Lower lobe of right lung (tissue), 2 donors: ENCODE results near the gene ARHGAP21. TPM values are rescaled to one million over a fixed set of nuclear protein-coding genes. Genes with fewer than 3 reads are reported as not detected.
"Not testable (repeated sequence)": the region's sequence is repeated elsewhere in the genome, so short reads cannot be mapped to it uniquely, and the experiment has no call there.

Experiments used
- ATAC-seq, 2 donors: fragments of 200-7000 bp; cut with Tn5 transposase; one replicate each; pipeline ENCODE4 v1.9.1; 2020 to 2022; ENCODE audit warnings: mild to moderate bottlenecking in 2 of 2, moderate library complexity in 2 of 2
- DNase-seq: peaks from one replicate; pipeline ENCODE4 v3.0.0-alpha.2; 2020
- H3K27ac ChIP-seq: fragments of 200-600 bp; one replicate; pipeline ENCODE4 v1.8.0; 2022
- H3K27me3 ChIP-seq: fragments of 200-600 bp; one replicate; pipeline ENCODE4 v1.8.0; 2022; ENCODE audit warnings: low read depth
- H3K36me3 ChIP-seq: fragments of 200-600 bp; one replicate; pipeline ENCODE4 v1.8.0; 2022; ENCODE audit warnings: mild to moderate bottlenecking
- H3K4me1 ChIP-seq: fragments of 200-600 bp; one replicate; pipeline ENCODE4 v1.8.0; 2022
- H3K4me3 ChIP-seq: fragments of 200-600 bp; one replicate; pipeline ENCODE4 v1.8.0; 2022; ENCODE audit warnings: mild to moderate bottlenecking
- H3K9me3 ChIP-seq: fragments of 200-600 bp; one replicate; pipeline ENCODE4 v1.8.0; 2022
- CTCF ChIP-seq: fragments of 200-600 bp; IDR thresholded peaks from one replicate; pipeline ENCODE4 v1.8.0; 2022; ENCODE audit warnings: antibody characterized with exemption, mild to moderate bottlenecking
- intact Hi-C: fragments of 100-400 bp; cut with DNase I; formaldehyde crosslinking; loops from one replicate; pipeline ENCODE4 v1.11.0; 2022
- total RNA-seq: library from RNA; stranded (reverse); fragmentation: NEBNext Ultra II Directional; extraction: Animal tissue kit (Norgen Biotek cat#: 25700); gene quantifications from one replicate; pipeline ENCODE4 v1.2.1, GENCODE V29; 2021
- donor health status: DM: no; HTN: yes; CAD: no; lungs with severe emphysema.

ARHGAP21 gene
- total RNA-seq, 1 donor from 2014 or later, result 83.1 TPM

GRCh38 chr10:24726626-24727025, 2.9 kb upstream of the ARHGAP21 start:
- Histone ChIP-seq H3K4me1 (peaks cover 1% of the 10 kb centered on the region), H3K27ac (no peak overlapping the region), H3K4me3 (no peak overlapping the region), H3K9me3 (no peaks in the 10 kb centered on the region), H3K36me3 (no peaks in the 10 kb centered on the region), H3K27me3 (no peaks in the 10 kb centered on the region)
- DNase-seq, result no peak
- no peak for ATAC-seq
- intact Hi-C loops, result no loop called here
- no peak for TF ChIP-seq CTCF

GRCh38 chr10:24726029-24726428, 2.3 kb upstream of the ARHGAP21 start:
- ATAC-seq, H3K4me1 ChIP-seq, H3K9me3 ChIP-seq, H3K36me3 ChIP-seq, H3K27me3 ChIP-seq, intact Hi-C loops, DNase-seq, H3K27ac ChIP-seq, H3K4me3 ChIP-seq: not testable (repeated sequence)

- TF ChIP-seq CTCF, result no peak
- Histone ChIP-seq H3K27ac (peak overlapping the region; percentile 95), H3K36me3 (no peaks in the 10 kb centered on the region), H3K4me1 (peaks cover 21% of the 10 kb centered on the region), H3K9me3 (no peaks in the 10 kb centered on the region), H3K27me3 (no peaks in the 10 kb centered on the region), H3K4me3 (peak overlapping the region; percentile 86)
- intact Hi-C loops, result no loop called here
- ATAC-seq, result peak; percentile 95 to 96
- peak; percentile 98 for DNase-seq
Measured at GRCh38 chr10:24724381-24725228, 918 bp upstream of the ARHGAP21 start.

GRCh38 chr10:24723386-24723787, 300 bp downstream of the ARHGAP21 start:
- Histone ChIP-seq H3K9me3 (no peaks in the 10 kb centered on the region), H3K4me1 (peaks cover 34% of the 10 kb centered on the region), H3K4me3 (peak overlapping the region; percentile 86), H3K27me3 (no peaks in the 10 kb centered on the region), H3K27ac (peak overlapping the region; percentile 95), H3K36me3 (no peaks in the 10 kb centered on the region)
- DNase-seq, result no peak
- no peak for ATAC-seq
- intact Hi-C loops, result no loop called here
- TF ChIP-seq CTCF, result no peak

- DNase-seq (peak; percentile 66), ATAC-seq (peak; percentile 40 to 53)
- no peak for TF ChIP-seq CTCF
- Histone ChIP-seq H3K27ac (peak overlapping the region; percentile 93), H3K4me1 (peaks cover 39% of the 10 kb centered on the region), H3K27me3 (no peaks in the 10 kb centered on the region), H3K36me3 (no peaks in the 10 kb centered on the region), H3K9me3 (no peaks in the 10 kb centered on the region), H3K4me3 (peak overlapping the region; percentile 86)
- intact Hi-C loops, result no loop called here
Measured at GRCh38 chr10:24722676-24723385, 856 bp downstream of the ARHGAP21 start.

- intact Hi-C loops, result no loop called here
- Histone ChIP-seq H3K36me3 (no peaks in the 10 kb centered on the region), H3K4me3 (peak overlapping the region; percentile 86), H3K27ac (peak overlapping the region; percentile 93), H3K27me3 (no peaks in the 10 kb centered on the region), H3K4me1 (peaks cover 45% of the 10 kb centered on the region), H3K9me3 (no peaks in the 10 kb centered on the region)
- ATAC-seq (no peak), DNase-seq (no peak)
- TF ChIP-seq CTCF, result no peak
Measured at GRCh38 chr10:24722131-24722675, 1.5 kb downstream of the ARHGAP21 start.
